Measurements from ENCODE around the gene COL16A1. TPM values are rescaled to one million over a fixed set of nuclear protein-coding genes. Genes with fewer than 3 reads are reported as not detected.

Gene COL16A1
- polyA plus RNA-seq, 3 donors from 2014 or later: not detected

DNA sequence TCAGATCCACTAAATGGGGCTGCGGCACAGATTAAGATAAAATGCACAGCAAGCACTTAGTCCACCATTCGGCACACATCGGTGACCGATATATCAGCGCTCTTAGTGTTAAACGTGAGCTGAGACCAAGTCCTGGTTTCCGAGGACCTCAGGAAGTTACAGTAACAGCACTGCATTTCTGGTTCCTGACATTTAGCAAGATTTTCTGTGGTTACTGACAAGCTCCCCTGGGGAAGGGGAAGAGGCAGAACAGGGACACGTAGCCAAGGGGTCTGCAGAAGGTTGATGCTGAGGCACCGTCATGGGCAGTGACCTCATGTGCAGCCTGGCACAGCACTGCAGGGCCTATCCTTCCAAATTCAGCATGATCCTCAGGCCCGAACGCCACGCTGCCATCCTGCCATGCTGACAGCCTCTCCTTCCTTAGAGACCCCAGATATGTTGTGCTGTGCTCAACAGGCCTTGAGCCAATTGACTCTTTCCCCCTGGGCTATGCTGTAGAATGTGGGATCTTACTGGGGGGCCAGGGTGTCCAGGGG lies 45.8 kb downstream of the COL16A1 start:
- Mint-ChIP-seq H3K27me3 (ENCODE audit: low read depth in 3 of 3) (peaks cover 0 to 9% (median 2%) of the 10 kb centered on the region in 3 donors), H3K9me3 (no peaks in the 10 kb centered on the region), H3K27ac (no peak overlapping the region), H3K4me3 (no peak overlapping the region), H3K4me1 (no peaks in the 10 kb centered on the region), H3K36me3 (no peaks in the 10 kb centered on the region)
- DNase-seq: no peak

DNA sequence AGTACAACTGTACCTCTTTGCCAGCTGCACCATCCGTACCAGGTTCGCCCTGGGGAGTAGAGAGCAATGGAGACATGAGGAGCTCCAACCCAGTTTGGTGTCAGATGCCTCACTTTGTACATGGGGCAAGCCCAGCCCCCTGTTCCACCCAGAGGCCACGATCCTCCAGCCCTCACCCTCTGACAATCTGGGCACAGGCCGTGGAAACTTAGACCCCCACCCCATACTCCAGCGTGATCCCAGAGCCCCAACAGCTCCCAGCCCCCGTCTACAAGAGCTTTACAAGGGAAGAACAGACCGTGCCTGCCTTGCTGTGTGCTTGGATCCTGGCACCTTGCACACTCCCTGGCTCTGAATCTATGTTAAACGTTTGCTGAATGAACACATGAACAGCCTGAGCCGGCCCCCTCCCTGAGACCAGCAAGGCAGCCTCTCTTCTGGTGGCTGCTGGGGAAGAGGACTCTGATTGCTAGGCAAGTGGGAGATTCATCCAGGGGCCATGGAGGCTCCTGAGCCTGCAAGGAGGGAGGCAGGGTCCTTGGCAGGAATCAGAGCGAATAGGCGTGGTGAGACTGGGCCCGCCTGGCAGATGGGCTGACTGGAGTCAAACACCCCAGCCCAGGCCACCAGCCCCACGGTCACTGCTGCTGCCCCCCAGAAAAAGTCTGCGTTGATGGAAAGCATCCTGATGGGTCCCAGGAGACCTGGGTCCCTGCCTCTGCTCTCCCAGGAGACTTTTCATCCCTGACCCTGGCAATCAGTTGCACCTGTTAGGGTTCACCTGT lies 46.6 kb downstream of the COL16A1 start:
- DNase-seq: no peak
- H3K4me1 Mint-ChIP-seq: no peaks in the 10 kb centered on the region
- H3K4me3 Mint-ChIP-seq: no peak overlapping the region
- H3K27me3 Mint-ChIP-seq (ENCODE audit: low read depth in 3 of 3): peaks cover 0 to 9% (median 2%) of the 10 kb centered on the region in 3 donors
- no peak overlapping the region for H3K27ac Mint-ChIP-seq
- H3K36me3 Mint-ChIP-seq: no peaks in the 10 kb centered on the region
- H3K9me3 Mint-ChIP-seq: no peaks in the 10 kb centered on the region

DNA sequence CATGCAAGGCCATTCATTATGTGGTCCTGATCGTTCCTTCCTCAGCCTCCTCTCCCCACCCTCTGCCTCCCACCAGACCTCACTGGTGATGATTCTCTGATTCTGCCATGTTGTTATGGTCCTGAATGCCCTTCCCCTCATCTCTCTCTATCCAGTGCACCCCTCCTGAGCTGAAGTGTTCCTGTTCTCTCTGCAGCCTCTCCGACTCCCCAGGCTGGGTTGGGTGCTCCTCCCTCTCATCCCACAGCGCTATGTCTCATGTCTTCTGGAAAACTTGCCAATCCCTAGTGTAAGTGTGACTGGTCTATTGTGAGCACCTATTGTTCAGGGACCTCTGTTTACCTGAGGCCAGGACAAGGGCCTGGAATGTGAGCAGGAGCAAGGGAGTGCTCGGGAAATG lies 48.1 kb downstream of the COL16A1 start:
- no peaks in the 10 kb centered on the region for H3K9me3 Mint-ChIP-seq
- no peak overlapping the region for H3K27ac Mint-ChIP-seq
- no peak overlapping the region for H3K4me3 Mint-ChIP-seq
- DNase-seq: no peak
- no peaks in the 10 kb centered on the region for H3K36me3 Mint-ChIP-seq
- H3K27me3 Mint-ChIP-seq (ENCODE audit: low read depth in 3 of 3): peaks cover 0 to 9% (median 2%) of the 10 kb centered on the region in 3 donors
- H3K4me1 Mint-ChIP-seq: no peaks in the 10 kb centered on the region

DNA sequence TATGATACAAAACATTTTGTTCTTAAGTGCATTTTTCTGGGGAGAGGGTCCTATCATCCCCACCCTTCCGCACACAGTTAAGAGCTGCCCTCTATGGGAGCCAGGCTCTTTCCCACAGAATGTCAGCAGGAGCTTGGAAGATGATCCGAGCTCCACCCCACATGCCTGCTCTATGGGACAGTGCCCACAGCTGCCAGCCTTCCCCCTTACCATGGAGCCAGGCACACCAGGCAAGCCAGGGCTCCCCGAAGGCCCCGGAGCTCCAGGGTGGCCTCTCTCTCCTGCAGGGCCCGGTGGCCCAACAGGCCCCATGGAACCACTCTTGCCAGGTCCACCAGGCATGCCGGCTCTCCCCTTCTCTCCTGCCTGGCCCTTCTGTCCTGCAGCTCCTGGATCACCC lies 48.7 kb downstream of the COL16A1 start:
- no peaks in the 10 kb centered on the region for H3K9me3 Mint-ChIP-seq
- no peaks in the 10 kb centered on the region for H3K4me1 Mint-ChIP-seq
- peaks cover 0 to 9% (median 0%) of the 10 kb centered on the region in 3 donors for H3K27me3 Mint-ChIP-seq (ENCODE audit: low read depth in 3 of 3)
- no peak overlapping the region for H3K4me3 Mint-ChIP-seq
- H3K27ac Mint-ChIP-seq: no peak overlapping the region
- H3K36me3 Mint-ChIP-seq: no peaks in the 10 kb centered on the region
- no peak for DNase-seq

DNA sequence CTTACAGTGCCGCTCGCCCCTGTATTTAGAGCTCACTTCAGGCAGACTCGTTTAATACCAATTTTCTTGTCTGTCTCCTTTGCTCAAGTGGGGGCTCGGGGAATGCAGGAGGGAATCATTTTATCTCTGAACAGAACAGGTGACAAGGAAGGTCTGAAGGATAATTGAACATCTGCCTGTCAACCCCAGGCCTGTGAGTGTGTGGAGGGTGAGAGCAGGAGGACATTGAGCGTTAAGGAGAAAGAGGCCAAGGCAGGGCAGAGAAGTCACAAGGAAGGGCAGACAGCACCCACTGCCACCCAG lies 49.4 kb downstream of the COL16A1 start:
- H3K4me1 Mint-ChIP-seq: no peaks in the 10 kb centered on the region
- peaks cover 0 to 9% (median 0%) of the 10 kb centered on the region in 3 donors for H3K27me3 Mint-ChIP-seq (ENCODE audit: low read depth in 3 of 3)
- no peaks in the 10 kb centered on the region for H3K9me3 Mint-ChIP-seq
- no peaks in the 10 kb centered on the region for H3K36me3 Mint-ChIP-seq
- DNase-seq: no peak
- H3K27ac Mint-ChIP-seq: no peak overlapping the region
- no peak overlapping the region for H3K4me3 Mint-ChIP-seq

DNA sequence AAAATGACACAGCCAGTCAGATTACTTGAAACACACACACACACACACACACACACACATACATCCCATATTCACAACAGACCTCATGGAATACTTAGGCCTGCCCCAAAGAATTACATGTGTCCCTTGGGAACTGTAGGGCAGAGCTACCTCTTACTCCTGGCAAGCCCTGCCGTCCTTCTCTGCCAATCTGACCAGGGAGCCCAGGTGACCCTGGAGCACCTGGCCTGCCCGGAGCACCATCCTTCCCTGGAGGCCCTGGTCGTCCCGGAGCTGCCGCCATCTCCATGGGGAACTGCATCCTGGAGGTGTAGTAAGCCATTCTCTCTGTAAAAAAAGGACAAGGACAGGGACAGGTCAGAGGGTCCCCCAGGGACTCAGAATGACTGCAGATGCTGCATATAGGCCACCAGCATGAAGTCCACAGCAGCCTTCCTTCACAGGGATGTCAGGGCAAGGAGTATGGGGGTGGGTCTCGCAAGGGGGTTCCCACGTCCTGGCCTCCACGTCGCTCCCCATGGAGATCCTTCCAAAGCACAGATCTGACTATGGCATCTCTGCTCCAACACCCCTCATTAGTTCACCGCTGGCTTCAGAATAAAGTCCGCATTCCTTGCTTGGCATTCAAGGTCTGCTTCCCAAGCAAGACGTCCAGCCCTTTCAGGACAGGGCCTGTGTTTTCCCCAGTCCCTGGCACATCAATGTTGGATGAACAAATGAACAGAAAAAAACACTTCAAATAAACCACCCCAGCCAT lies 49.9 kb downstream of the COL16A1 start:
- Mint-ChIP-seq H3K4me1 (no peaks in the 10 kb centered on the region), H3K27me3 (ENCODE audit: low read depth in 3 of 3) (peaks cover 0 to 9% (median 0%) of the 10 kb centered on the region in 3 donors), H3K27ac (no peak overlapping the region), H3K4me3 (no peak overlapping the region), H3K36me3 (no peaks in the 10 kb centered on the region), H3K9me3 (no peaks in the 10 kb centered on the region)
- DNase-seq: no peak

DNA sequence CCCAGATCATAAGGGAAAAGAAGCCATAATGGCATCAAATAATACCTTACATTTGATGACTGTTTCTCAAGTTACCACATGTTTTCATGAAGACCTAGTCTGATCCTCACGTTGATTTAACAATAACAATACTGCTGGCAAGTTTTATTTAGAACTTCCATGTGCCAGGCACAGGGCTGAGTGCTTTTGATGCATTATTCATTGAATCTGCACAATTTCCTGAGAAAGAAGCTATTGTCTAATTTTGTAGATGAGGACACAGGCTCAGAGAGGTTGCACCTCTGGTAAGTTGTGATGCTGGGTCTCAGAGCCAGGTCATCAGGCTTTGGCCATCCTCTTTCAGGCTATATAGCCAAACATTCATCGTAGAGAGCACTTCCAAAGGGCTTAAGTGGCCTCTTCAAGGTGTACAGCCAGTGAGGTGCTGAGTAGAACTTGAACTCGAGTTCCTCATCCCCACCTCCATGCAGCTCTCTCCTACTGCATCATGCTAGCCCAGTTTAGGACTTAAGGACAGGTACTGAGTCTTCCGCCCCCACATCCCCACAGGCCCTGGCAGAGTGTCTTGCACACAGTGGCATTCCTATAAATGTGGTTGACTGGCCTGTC lies 50.8 kb downstream of the COL16A1 start:
- Mint-ChIP-seq H3K27me3 (ENCODE audit: low read depth in 3 of 3) (peaks cover 0 to 9% (median 0%) of the 10 kb centered on the region in 3 donors), H3K36me3 (no peaks in the 10 kb centered on the region), H3K9me3 (no peaks in the 10 kb centered on the region), H3K4me3 (no peak overlapping the region), H3K27ac (no peak overlapping the region), H3K4me1 (no peaks in the 10 kb centered on the region)
- no peak for DNase-seq

DNA sequence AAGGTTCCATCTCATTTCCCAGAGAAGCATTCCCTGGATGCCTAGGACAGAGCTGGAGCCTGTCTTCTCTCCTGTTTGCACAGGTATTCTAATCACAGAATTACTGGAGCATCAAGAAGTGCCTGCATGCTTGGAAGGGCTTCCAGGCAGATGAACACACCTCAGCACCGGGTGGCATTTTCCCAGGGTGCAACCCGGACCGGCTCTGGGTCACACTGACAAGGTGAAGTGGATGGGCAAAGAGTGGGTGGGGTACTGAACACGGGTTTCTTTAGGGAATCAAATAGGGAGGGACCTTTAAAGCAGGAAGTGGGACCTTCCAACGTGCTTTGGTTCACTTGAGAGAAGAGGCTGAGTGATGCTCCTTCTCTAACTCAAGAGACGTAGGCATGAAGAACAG lies 52.1 kb downstream of the COL16A1 start:
- H3K27me3 Mint-ChIP-seq (ENCODE audit: low read depth in 3 of 3): peaks cover 0 to 3% (median under 1%) of the 10 kb centered on the region in 3 donors
- no peaks in the 10 kb centered on the region for H3K9me3 Mint-ChIP-seq
- H3K4me1 Mint-ChIP-seq: peaks cover 5 to 6% of the 10 kb centered on the region in 2 donors
- H3K27ac Mint-ChIP-seq: no peak overlapping the region
- DNase-seq: no peak
- no peak overlapping the region for H3K4me3 Mint-ChIP-seq
- H3K36me3 Mint-ChIP-seq: peaks cover 0 to 2% (median 0%) of the 10 kb centered on the region in 3 donors

DNA sequence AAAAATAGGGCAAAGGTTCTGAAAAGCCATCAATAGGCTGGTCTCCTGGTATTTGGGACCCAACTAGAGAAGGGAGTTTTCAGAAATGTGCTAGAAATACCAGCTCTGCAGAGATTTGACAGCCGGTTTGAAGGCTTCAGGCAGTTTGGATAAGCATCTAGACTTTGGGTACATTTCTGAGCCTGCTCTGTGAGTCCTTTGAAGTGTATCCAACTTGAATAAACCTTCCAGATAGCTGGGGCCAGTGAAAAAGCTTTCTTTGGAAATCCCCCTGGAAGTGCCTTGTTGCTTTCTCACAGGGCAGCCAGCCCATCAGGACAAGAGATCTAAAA lies 52.8 kb downstream of the COL16A1 start:
- H3K27ac Mint-ChIP-seq: no peak overlapping the region
- H3K27me3 Mint-ChIP-seq (ENCODE audit: low read depth in 3 of 3): peaks cover 0 to 4% (median 2%) of the 10 kb centered on the region in 3 donors
- H3K36me3 Mint-ChIP-seq: peaks cover 0 to 4% (median 0%) of the 10 kb centered on the region in 3 donors
- H3K4me3 Mint-ChIP-seq: no peak overlapping the region
- H3K9me3 Mint-ChIP-seq: no peaks in the 10 kb centered on the region
- H3K4me1 Mint-ChIP-seq: peaks cover 12% of the 10 kb centered on the region in 2 donors
- DNase-seq: no peak

DNA sequence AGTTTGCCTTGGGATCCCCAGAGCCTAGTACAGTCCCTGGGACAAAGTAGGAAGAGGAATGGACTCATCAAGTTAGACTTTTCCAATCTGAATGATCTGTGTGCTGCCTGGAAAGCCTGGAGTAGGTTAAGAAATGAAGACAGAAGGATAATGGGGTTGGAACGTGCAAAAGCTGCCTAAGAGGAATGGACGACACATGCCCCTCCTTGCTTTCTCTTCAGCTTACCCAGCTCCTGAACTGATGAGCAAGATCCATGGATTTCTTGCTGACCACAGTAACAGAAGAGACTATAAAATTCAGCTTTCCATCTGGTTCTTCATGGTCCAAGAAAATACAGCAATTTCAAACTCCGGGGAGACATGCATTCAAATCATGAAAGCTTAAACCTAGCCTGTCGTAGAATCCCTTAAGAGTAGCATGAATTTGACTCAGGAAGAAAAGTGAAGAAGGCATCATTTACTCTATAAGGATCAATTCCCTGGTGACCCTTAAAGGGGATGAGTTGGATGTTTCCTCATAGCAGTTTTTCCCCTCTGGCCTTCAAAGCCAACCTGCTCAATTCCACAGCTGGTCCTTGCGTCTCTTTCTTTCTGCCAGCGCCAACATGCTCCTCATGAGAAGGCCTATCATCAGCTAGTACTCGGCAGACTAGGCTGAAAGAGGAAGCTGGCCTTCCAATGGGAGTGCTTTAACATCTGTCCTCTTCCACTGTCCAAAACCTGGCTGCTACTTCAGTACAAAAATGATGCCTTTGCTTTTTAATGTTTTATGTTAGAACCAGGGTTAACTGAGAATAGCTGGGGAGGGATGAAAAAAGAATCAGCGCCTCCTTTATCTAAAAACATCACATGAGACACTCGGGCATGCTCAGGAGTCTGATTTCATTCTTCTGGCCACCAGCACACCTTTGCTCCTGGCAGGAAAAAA lies 53.4 kb downstream of the COL16A1 start:
- Mint-ChIP-seq H3K4me3 (no peak overlapping the region), H3K27me3 (ENCODE audit: low read depth in 3 of 3) (peaks cover 0 to 4% (median 2%) of the 10 kb centered on the region in 3 donors), H3K27ac (no peak overlapping the region), H3K4me1 (peaks cover 19% of the 10 kb centered on the region in 2 donors), H3K36me3 (peaks cover 0 to 4% (median 0%) of the 10 kb centered on the region in 3 donors), H3K9me3 (no peaks in the 10 kb centered on the region)
- no peak for DNase-seq

DNA sequence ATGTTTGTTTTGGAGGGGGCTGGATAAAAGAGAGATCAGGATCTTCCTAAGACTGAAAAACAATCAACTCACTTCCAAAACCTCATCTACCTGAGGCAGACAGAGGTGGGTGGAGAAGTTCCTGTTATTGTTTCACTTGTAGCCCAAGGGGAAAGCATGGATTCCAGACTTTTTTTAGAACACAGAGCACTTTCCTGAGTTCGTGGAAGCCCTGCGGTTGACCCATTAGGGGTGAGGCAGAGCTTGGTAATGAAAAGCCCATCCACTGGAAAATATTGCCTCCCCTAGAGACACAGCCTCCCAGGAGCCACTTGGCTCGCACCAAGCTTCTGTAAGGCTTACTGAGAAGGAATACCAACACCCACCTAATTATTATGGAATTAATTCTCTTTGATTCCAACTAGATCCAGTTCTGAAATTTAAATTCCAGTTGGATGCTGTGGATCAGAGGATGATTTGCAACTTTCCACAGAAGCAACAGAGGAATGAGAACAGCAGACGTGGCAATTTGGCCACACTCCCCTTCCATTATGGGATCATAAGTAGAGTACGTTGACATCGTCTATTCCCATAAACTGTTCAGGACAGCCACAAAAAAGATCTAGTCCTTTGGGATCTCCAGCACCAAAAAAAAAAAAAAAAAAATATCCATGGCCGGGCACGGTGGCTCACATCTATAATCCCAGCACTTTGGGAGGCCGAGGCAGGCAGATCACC lies 55.0 kb downstream of the COL16A1 start:
- peaks cover 33 to 34% of the 10 kb centered on the region in 2 donors for H3K4me1 Mint-ChIP-seq
- H3K27ac Mint-ChIP-seq: no peak overlapping the region
- H3K27me3 Mint-ChIP-seq (ENCODE audit: low read depth in 3 of 3): peaks cover 7 to 15% (median 12%) of the 10 kb centered on the region in 3 donors
- no peaks in the 10 kb centered on the region for H3K9me3 Mint-ChIP-seq
- no peak for DNase-seq
- H3K4me3 Mint-ChIP-seq: no peak overlapping the region
- H3K36me3 Mint-ChIP-seq: peaks cover 0 to 4% (median 0%) of the 10 kb centered on the region in 3 donors

DNA sequence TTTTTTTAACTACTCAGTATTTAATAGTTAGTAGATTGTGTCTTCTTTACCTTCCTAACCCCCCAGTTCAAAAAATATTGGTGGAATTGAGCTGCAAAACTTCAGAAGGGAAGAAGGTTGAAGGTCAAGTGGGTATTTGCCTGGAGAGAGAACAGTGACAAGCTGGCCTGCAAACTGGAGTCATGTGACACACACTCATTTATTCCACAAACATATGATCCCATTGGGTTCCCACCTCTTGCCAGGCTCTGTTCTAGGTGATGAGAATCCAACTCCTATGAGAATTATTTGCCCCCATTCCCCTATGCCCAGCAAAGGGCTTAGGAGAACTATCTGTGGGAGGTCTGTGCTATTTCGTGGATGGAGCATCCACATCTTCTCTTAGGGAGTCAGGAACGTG lies 55.6 kb downstream of the COL16A1 start:
- DNase-seq: no peak
- H3K4me1 Mint-ChIP-seq: peaks cover 38 to 40% of the 10 kb centered on the region in 2 donors
- H3K4me3 Mint-ChIP-seq: no peak overlapping the region
- peak overlapping the region in 1 of 6 donors; percentile 62 for H3K27ac Mint-ChIP-seq
- H3K9me3 Mint-ChIP-seq: no peaks in the 10 kb centered on the region
- peaks cover 0 to 4% (median 0%) of the 10 kb centered on the region in 3 donors for H3K36me3 Mint-ChIP-seq
- H3K27me3 Mint-ChIP-seq (ENCODE audit: low read depth in 3 of 3): peaks cover 7 to 15% (median 12%) of the 10 kb centered on the region in 3 donors

DNA sequence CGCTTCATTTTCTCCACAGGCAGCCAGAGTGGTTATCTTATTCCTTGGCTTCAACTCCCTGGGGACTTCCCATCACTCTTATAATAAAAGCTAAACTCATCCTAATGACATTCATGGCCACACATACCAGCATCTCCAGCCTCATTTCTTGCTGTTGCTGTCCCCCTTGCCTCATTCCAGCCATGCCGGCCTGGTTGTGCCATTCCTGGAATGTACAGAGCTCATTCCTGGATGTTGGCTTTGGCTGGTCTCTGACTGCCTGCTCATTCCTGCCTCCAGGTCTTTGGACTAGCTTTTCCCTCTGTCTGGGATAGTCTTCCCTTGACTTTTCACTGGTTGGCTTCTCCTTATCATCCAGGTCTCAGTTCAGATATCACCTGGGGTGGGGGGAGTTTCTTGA lies 56.7 kb downstream of the COL16A1 start:
- Mint-ChIP-seq H3K4me1 (peaks cover 41% of the 10 kb centered on the region in 2 donors), H3K4me3 (peak overlapping the region; percentile 48 to 100 (median 99)), H3K27ac (peak overlapping the region in 5 of 6 donors; percentile 78 to 100 (median 100)), H3K9me3 (no peaks in the 10 kb centered on the region), H3K27me3 (ENCODE audit: low read depth in 3 of 3) (peaks cover 7 to 15% (median 12%) of the 10 kb centered on the region in 3 donors), H3K36me3 (peaks cover 0 to 4% (median 0%) of the 10 kb centered on the region in 3 donors)
- no peak for DNase-seq

All from immature natural killer cell (primary cell).